ENCODE measurements around the gene PFDN4. TPM values are rescaled to one million over a fixed set of nuclear protein-coding genes. Genes with fewer than 3 reads are reported as not detected.
A peak's percentile ranks its signal among the peaks of the same experiment; 100 is the strongest.

Gene PFDN4
- total RNA-seq, 2 donors from 2014 or later = 48.2 to 101 TPM

DNA sequence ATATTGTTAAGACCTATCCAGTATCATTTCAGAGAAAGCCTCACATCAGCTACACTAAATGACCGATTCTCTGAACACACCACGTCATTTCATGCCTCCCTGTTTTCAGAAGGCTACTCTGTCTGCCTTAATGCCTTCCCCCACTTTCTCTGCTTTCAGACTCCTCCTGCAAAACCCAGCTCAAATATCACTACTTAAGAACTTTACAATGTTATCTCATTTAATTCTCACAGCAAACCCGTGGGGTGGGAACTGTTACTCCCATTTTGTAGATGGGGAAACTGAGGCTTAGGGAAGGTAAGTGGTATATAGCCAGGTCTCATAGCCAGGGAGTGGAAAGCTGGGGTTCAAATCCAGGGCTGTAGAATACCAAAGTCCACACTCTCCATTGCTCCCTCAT lies 36.9 kb upstream of the PFDN4 start:
- no peak overlapping the region for H3K27ac ChIP-seq
- TF ChIP-seq, protein P1, sequence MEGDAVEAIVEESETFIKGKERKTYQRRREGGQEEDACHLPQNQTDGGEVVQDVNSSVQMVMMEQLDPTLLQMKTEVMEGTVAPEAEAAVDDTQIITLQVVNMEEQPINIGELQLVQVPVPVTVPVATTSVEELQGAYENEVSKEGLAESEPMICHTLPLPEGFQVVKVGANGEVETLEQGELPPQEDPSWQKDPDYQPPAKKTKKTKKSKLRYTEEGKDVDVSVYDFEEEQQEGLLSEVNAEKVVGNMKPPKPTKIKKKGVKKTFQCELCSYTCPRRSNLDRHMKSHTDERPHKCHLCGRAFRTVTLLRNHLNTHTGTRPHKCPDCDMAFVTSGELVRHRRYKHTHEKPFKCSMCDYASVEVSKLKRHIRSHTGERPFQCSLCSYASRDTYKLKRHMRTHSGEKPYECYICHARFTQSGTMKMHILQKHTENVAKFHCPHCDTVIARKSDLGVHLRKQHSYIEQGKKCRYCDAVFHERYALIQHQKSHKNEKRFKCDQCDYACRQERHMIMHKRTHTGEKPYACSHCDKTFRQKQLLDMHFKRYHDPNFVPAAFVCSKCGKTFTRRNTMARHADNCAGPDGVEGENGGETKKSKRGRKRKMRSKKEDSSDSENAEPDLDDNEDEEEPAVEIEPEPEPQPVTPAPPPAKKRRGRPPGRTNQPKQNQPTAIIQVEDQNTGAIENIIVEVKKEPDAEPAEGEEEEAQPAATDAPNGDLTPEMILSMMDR (IDR thresholded peaks at IDR 0.05) = no peak
- H3K36me3 ChIP-seq = no peaks in the 10 kb centered on the region
- no peak for DNase-seq (ENCODE audit: low spot score)
- H3K9me3 ChIP-seq = no peaks in the 10 kb centered on the region
- peaks cover 0 to 7% of the 10 kb centered on the region in 2 donors for H3K27me3 ChIP-seq
- H3K4me3 ChIP-seq = no peak overlapping the region
- peaks cover 0 to 26% of the 10 kb centered on the region in 2 donors for H3K4me1 ChIP-seq

DNA sequence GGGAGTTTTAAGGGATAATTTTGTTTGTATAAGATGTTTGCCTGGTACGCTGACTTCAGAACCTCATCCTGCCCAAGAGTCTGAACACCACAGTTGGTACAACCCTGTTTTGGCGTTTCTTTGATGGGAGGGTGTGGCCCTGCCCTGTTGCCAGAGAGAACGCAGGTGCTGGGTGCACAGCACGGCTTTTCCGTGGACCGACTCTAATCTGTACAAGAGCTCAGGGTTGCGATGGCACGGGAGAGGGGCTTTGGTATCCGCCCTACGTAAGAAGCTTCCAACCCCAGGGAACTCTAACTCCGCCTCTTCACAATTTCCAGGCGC lies 35.4 kb upstream of the PFDN4 start:
- H3K9me3 ChIP-seq = no peaks in the 10 kb centered on the region
- peaks cover 0 to 26% of the 10 kb centered on the region in 2 donors for H3K4me1 ChIP-seq
- no peaks in the 10 kb centered on the region for H3K36me3 ChIP-seq
- DNase-seq (ENCODE audit: low spot score) = no peak
- H3K4me3 ChIP-seq = no peak overlapping the region
- no peak overlapping the region for H3K27ac ChIP-seq
- H3K27me3 ChIP-seq = peaks cover 0 to 7% of the 10 kb centered on the region in 2 donors
- TF ChIP-seq, protein P1 (IDR thresholded peaks at IDR 0.05) = no peak

DNA sequence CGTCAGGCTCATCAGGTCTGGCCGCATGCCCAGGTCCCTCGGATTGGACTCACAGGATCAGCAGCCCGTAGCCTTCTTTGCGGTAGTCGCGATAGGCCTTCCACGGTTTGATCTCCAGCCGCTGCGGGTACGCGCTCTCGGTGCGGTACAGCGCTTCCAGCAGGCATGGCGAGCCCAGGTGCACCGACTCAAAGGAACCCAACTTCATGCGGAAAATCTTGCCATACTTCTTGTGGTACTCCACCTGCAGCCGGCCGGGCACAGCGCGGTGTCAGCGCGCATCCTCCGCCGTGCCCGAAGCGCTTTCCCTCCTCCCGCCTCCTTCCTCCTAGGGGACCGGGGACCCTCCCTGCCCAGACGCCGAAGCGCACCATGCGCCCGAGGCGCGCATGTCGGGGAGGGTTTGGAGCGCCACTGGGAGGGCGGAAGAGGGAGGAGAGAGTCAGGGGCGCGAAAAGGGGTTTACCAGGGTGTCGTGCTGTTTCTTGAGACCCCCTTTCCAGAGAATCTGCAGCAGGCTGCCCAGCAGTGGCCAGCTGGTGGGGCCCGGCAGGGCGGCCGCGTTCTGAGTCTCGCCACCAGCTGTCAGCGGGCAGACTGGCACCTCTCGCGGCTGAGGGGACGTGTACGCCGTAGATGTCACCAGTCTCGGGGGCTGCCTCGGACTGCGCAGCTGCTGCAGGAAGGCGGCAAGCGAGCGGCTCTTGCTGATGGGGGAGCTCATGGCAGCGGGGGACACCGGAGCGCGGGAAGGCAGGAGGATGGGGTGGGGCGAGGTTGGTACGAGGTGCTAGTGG lies 34.8 kb upstream of the PFDN4 start:
- H3K27me3 ChIP-seq = peaks cover 0 to 7% of the 10 kb centered on the region in 2 donors
- H3K27ac ChIP-seq = no peak overlapping the region
- TF ChIP-seq, protein P1 (IDR thresholded peaks at IDR 0.05) = no peak
- DNase-seq (ENCODE audit: low spot score) = no peak
- peaks cover 0 to 26% of the 10 kb centered on the region in 2 donors for H3K4me1 ChIP-seq
- no peak overlapping the region for H3K4me3 ChIP-seq
- H3K36me3 ChIP-seq = no peaks in the 10 kb centered on the region
- no peaks in the 10 kb centered on the region for H3K9me3 ChIP-seq

DNA sequence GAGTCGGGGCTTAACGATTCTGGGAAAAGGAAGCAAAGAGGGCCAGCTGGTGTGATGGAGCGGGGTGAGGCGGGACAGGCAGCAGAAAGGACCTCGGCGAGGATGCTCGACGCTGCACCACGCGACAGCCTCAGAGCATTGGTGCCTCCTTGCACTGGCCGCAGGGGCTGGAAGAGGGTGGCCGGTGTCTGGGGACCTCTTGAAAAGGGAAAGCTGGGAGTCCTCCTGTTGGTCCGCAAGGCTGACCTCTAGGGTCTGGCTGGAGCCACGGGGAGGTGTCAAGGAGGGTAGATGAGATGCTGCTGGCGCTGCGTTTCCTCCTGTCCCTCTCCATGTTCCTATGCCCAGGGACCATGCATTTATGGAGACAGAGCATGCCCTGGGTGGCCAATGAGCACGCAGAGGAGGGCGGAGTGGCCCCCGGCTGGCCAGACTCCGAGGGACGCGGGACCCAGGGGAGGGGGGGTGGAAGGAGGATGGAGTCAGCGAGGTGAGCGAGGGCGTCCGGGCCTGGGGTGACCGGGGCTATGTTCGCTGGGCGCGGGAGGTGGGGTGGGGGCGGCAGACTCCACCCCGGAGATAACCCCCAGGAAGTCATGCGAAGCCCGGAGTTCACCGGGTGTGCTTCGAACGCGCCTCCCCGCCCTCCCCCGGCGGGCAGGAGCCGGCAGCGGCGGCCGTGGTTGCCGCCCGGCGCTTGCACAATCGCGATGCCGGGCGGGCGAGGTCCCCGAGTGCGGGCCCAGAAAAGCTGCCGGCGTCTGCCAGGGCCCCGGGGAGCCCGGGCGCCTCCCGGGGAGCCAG lies 34.0 kb upstream of the PFDN4 start, which contains the start of gene CYP24A1:
TSS of gene CYP24A1 (minus strand) at position 334 of the 804 bp plus-strand sequence. CDS start 407 bp downstream, outside the sequence.
- no peak within 1 kb of the TSS for H3K27ac ChIP-seq
- TF ChIP-seq, protein P1 (IDR thresholded peaks at IDR 0.05) = no peak
- peak within 1 kb of the TSS in 1 of 2 donors; percentile 26 for H3K4me3 ChIP-seq
- H3K36me3 ChIP-seq = no peaks in the 10 kb centered on the region
- H3K4me1 ChIP-seq = peaks cover 0 to 26% of the 10 kb centered on the region in 2 donors
- DNase-seq (ENCODE audit: low spot score) = no peak
- no peaks in the 10 kb centered on the region for H3K9me3 ChIP-seq
- H3K27me3 ChIP-seq = peaks cover 0 to 7% of the 10 kb centered on the region in 2 donors

DNA sequence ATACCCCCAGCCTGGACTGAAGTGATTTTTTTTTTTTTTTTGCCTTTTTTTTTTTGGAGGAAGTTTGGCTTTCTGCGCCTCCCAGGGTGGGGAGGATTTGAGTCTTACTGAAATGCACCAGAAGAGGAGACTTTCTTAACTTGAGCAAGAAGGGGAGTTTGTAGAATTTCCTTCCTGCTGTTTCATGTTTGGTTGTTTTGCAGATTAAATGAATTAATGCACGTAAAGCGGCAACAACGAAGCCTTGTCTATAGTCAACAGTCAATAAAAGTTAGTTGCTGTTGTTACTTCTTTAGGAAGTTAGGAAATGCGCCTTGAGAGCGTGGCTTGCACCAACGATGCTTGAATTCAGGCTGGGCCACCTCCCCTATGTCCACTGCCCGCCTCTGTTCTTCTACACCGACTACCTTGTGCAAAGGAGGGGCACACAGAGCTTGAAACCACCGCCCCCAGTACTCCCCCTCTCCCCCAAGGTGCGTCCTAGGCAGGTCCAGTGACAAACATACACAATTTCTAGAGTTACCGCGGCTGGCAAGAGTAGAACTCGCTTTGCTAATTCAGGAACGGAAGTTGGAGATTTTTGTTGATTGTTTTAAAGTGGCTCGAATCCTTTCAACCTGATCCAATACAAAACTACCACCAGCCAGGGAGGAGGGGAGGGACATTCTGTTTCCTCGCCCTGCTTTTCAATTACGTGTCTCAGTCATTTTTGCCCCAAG lies 33.3 kb upstream of the PFDN4 start:
- H3K4me3 ChIP-seq = peak overlapping the region in 1 of 2 donors; percentile 26
- no peak for DNase-seq (ENCODE audit: low spot score)

More for the DNA sequence above, 33.3 kb upstream of the PFDN4 start:
- no peak overlapping the region for H3K27ac ChIP-seq
- peaks cover 0 to 26% of the 10 kb centered on the region in 2 donors for H3K4me1 ChIP-seq
- TF ChIP-seq, protein P1 (IDR thresholded peaks at IDR 0.05) = no peak
- peaks cover 0 to 7% of the 10 kb centered on the region in 2 donors for H3K27me3 ChIP-seq
- no peaks in the 10 kb centered on the region for H3K9me3 ChIP-seq
- H3K36me3 ChIP-seq = no peaks in the 10 kb centered on the region
